HG03520 (cell line): Measurements from ENCODE around the gene SLC9A4.
"Not testable (repeated sequence)": the region's sequence is repeated elsewhere in the genome, so short reads cannot be mapped to it uniquely, and the experiment has no call there.

Experiments used
- ATAC-seq: cut with Tn5 transposase; IDR thresholded peaks from one replicate; pipeline ENCODE4 v1.9.1; 2021; ENCODE audit warnings: mild to moderate bottlenecking, moderate library complexity; ENCODE audit not compliant: unreplicated experiment

SLC9A4 gene

GRCh38 chr2:102538491-102538890 is 65.5 kb downstream of the SLC9A4 start:
- ATAC-seq: no peak

- no peak for ATAC-seq
These were observed 67.9 kb downstream of the SLC9A4 start for GRCh38 chr2:102540882-102541281.

- no peak for ATAC-seq
These were observed 71.2 kb downstream of the SLC9A4 start for GRCh38 chr2:102544182-102544581.

GRCh38 chr2:102547462-102547861 is 74.4 kb downstream of the SLC9A4 start:
- ATAC-seq: no peak

GRCh38 chr2:102549027-102549426 is 76.0 kb downstream of the SLC9A4 start:
- ATAC-seq: no peak

GRCh38 chr2:102550151-102550550 is 77.1 kb downstream of the SLC9A4 start:
- no peak for ATAC-seq

GRCh38 chr2:102551329-102552096 is 78.5 kb downstream of the SLC9A4 start:
- no peak for ATAC-seq

GRCh38 chr2:102553601-102554000 is 80.6 kb downstream of the SLC9A4 start:
- ATAC-seq: no peak

GRCh38 chr2:102558463-102558862 is 85.4 kb downstream of the SLC9A4 start:
- ATAC-seq: no peak

- ATAC-seq: not testable (repeated sequence)
These were observed 89.5 kb downstream of the SLC9A4 start for GRCh38 chr2:102562542-102562941.

GRCh38 chr2:102575888-102576287 is 102.9 kb downstream of the SLC9A4 start:
- ATAC-seq: no peak

GRCh38 chr2:102578376-102578775 is 105.3 kb downstream of the SLC9A4 start:
- ATAC-seq: no peak

GRCh38 chr2:102581911-102582310 is 108.9 kb downstream of the SLC9A4 start:
- no peak for ATAC-seq

- ATAC-seq: no peak
These were observed 109.8 kb downstream of the SLC9A4 start for GRCh38 chr2:102582845-102583244.
